CD4-positive, alpha-beta T cell treated with Interleukin-17A for 4 hours (primary cell): Measurements from ENCODE around the gene IFIT5.
A peak's percentile ranks its signal among the peaks of the same experiment; 100 is the strongest.
"Not testable (repeated sequence)": the region's sequence is repeated elsewhere in the genome, so short reads cannot be mapped to it uniquely, and the experiment has no call there.

Experiments
- DNase-seq: peaks from one replicate; pipeline ENCODE4 v3.0.0-alpha.2; 2020; ENCODE audit warnings: mixed read lengths

Gene IFIT5

GRCh38 chr10:89414146-89414878 is at the start of gene IFIT5:
Gene IFIT5 (plus strand): TSS chr10:89414568. CDS start chr10:89414799, 231 bp downstream.
- DNase-seq = peak; percentile 73

GRCh38 chr10:89367529-89367928 is 46.8 kb upstream of the IFIT5 start:
- DNase-seq = no peak

- DNase-seq = no peak
These were observed 46.2 kb upstream of the IFIT5 start for GRCh38 chr10:89368129-89368528.

- peak; percentile 39 for DNase-seq
These were observed 44.9 kb upstream of the IFIT5 start for GRCh38 chr10:89369156-89370105.

GRCh38 chr10:89371079-89371478 is 43.3 kb upstream of the IFIT5 start:
- DNase-seq = no peak

- DNase-seq = no peak
These were observed 42.4 kb upstream of the IFIT5 start for GRCh38 chr10:89371987-89372386.

GRCh38 chr10:89373916-89374711 is 40.3 kb upstream of the IFIT5 start:
- no peak for DNase-seq

GRCh38 chr10:89374713-89375141 is 39.6 kb upstream of the IFIT5 start:
- no peak for DNase-seq

- DNase-seq = no peak
These were observed 36.4 kb upstream of the IFIT5 start, which contains the start of gene IFIT1B for GRCh38 chr10:89377705-89378637. Gene IFIT1B (plus strand): TSS chr10:89378056. CDS start chr10:89378136, 80 bp downstream.

GRCh38 chr10:89379103-89379502 is 35.3 kb upstream of the IFIT5 start:
- DNase-seq = no peak

GRCh38 chr10:89382757-89383156 is 31.6 kb upstream of the IFIT5 start:
- DNase-seq = no peak

- DNase-seq = no peak
These were observed 29.7 kb upstream of the IFIT5 start for GRCh38 chr10:89384474-89385340.

- DNase-seq = no peak
These were observed 25.6 kb upstream of the IFIT5 start for GRCh38 chr10:89388806-89389205.

- no peak for DNase-seq
These were observed 25.1 kb upstream of the IFIT5 start for GRCh38 chr10:89389254-89389653.

- DNase-seq = no peak
These were observed 23.7 kb upstream of the IFIT5 start for GRCh38 chr10:89390476-89391225.

GRCh38 chr10:89391226-89391576 is 23.2 kb upstream of the IFIT5 start:
- not testable (repeated sequence) for DNase-seq

GRCh38 chr10:89391907-89392756 is 22.2 kb upstream of the IFIT5 start, which contains the start of gene IFIT1:
Gene IFIT1 (plus strand): TSS chr10:89392623. CDS start chr10:89392713, 90 bp downstream.
- DNase-seq = peak; percentile 60

GRCh38 chr10:89392974-89393373 is 21.4 kb upstream of the IFIT5 start:
- DNase-seq = no peak

- DNase-seq = no peak
These were observed 20.5 kb upstream of the IFIT5 start for GRCh38 chr10:89393898-89394297.
